Measurements from ENCODE around the gene CCDC69.
"Not testable (repeated sequence)": the region's sequence is repeated elsewhere in the genome, so short reads cannot be mapped to it uniquely, and the experiment has no call there.

DNA sequence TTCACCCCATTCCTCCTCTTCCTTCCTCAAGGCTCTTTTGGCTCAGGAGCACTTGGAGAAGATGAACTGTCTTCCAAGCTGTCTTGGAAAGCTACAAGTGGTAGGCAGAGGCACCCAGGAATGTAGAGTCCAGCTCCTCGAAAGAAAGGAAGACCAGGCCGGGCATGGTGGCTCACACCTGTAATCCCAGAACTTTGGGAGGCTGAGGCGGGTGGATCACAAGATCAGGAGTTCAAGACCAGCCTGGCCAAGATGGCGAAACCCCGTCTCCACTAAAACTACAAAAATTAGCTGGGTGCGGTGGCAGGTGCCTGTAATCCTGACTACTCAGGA is 11.3 kb upstream of the CCDC69 start:
- TF ChIP-seq, protein P1, sequence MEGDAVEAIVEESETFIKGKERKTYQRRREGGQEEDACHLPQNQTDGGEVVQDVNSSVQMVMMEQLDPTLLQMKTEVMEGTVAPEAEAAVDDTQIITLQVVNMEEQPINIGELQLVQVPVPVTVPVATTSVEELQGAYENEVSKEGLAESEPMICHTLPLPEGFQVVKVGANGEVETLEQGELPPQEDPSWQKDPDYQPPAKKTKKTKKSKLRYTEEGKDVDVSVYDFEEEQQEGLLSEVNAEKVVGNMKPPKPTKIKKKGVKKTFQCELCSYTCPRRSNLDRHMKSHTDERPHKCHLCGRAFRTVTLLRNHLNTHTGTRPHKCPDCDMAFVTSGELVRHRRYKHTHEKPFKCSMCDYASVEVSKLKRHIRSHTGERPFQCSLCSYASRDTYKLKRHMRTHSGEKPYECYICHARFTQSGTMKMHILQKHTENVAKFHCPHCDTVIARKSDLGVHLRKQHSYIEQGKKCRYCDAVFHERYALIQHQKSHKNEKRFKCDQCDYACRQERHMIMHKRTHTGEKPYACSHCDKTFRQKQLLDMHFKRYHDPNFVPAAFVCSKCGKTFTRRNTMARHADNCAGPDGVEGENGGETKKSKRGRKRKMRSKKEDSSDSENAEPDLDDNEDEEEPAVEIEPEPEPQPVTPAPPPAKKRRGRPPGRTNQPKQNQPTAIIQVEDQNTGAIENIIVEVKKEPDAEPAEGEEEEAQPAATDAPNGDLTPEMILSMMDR (IDR thresholded peaks at IDR 0.05), result not testable (repeated sequence)
- TF ChIP-seq, protein P2, sequence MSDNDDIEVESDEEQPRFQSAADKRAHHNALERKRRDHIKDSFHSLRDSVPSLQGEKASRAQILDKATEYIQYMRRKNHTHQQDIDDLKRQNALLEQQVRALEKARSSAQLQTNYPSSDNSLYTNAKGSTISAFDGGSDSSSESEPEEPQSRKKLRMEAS (IDR thresholded peaks at IDR 0.05), result not testable (repeated sequence)
- TF ChIP-seq EP300 (IDR thresholded peaks at IDR 0.05); BHLHE40 (IDR thresholded peaks at IDR 0.05; ENCODE audit: low read depth, low read length): not testable (repeated sequence)
